NCI-H2029 (cell line): Measurements from ENCODE around the gene ITPR2.
"Not testable (repeated sequence)": the region's sequence is repeated elsewhere in the genome, so short reads cannot be mapped to it uniquely, and the experiment has no call there.

ENCODE experiments used
- DNase-seq: peaks from one replicate; lab custom pipeline; 2025; lab: John Stamatoyannopoulos, UW

ITPR2 gene

GRCh38 chr12:26848156-26848825, 15.3 kb upstream of the ITPR2 start:
- no peak for DNase-seq

- no peak for DNase-seq
Measured at GRCh38 chr12:26847431-26847830, 14.4 kb upstream of the ITPR2 start.

- DNase-seq: no peak
Measured at GRCh38 chr12:26846416-26846815, 13.4 kb upstream of the ITPR2 start.

- DNase-seq: no peak
Measured at GRCh38 chr12:26845984-26846383, 13.0 kb upstream of the ITPR2 start.

GRCh38 chr12:26845057-26845666, 12.2 kb upstream of the ITPR2 start:
- DNase-seq: no peak

GRCh38 chr12:26843311-26843710, 10.3 kb upstream of the ITPR2 start:
- DNase-seq: no peak

- DNase-seq: no peak
Measured at GRCh38 chr12:26841085-26841484, 8.1 kb upstream of the ITPR2 start.

GRCh38 chr12:26839512-26839911, 6.5 kb upstream of the ITPR2 start:
- DNase-seq: no peak

GRCh38 chr12:26838888-26839416, 6.0 kb upstream of the ITPR2 start:
- DNase-seq: no peak

GRCh38 chr12:26836201-26836600, 3.2 kb upstream of the ITPR2 start:
- DNase-seq: no peak

- DNase-seq: not testable (repeated sequence)
Measured at GRCh38 chr12:26834503-26835060, 1.6 kb upstream of the ITPR2 start.

- peak; percentile 31 for DNase-seq
Measured at GRCh38 chr12:26833743-26834490, 923 bp upstream of the ITPR2 start.

- DNase-seq: peak; percentile 77
Measured at GRCh38 chr12:26831951-26832821, 808 bp downstream of the ITPR2 start.

- no peak for DNase-seq
Measured at GRCh38 chr12:26830783-26831551, 2.0 kb downstream of the ITPR2 start.

GRCh38 chr12:26830363-26830762, 2.6 kb downstream of the ITPR2 start:
- no peak for DNase-seq

- no peak for DNase-seq
Measured at GRCh38 chr12:26828280-26829073, 4.5 kb downstream of the ITPR2 start.

- no peak for DNase-seq
Measured at GRCh38 chr12:26826437-26826836, 6.6 kb downstream of the ITPR2 start.

- no peak for DNase-seq
Measured at GRCh38 chr12:26825459-26826016, 7.5 kb downstream of the ITPR2 start.

- DNase-seq: no peak
Measured at GRCh38 chr12:26823390-26823789, 9.6 kb downstream of the ITPR2 start.

GRCh38 chr12:26822026-26822425, 11.0 kb downstream of the ITPR2 start:
- no peak for DNase-seq
